Measurements from ENCODE around the gene TBR1.

Gene TBR1

GRCh38 chr2:161373942-161374341 is 42.2 kb upstream of the TBR1 start:
- H3K36me3 ChIP-seq (ENCODE audit: control insufficient read depth, insufficient read depth, low read length): peaks cover 2% of the 10 kb centered on the region
- H3K27me3 ChIP-seq (replicated peaks; ENCODE audit: control insufficient read depth, insufficient read depth, low read length): no peaks in the 10 kb centered on the region
- no peak for DNase-seq (ENCODE audit: extremely low read depth, insufficient read length)
- TF ChIP-seq CTCF (IDR thresholded peaks at IDR 0.05; ENCODE audit: insufficient read depth, low read length, poor library complexity, severe bottlenecking): no peak
- no peak overlapping the region for H3K4me3 ChIP-seq (replicated peaks; ENCODE audit: low read depth, low read length)

DNA sequence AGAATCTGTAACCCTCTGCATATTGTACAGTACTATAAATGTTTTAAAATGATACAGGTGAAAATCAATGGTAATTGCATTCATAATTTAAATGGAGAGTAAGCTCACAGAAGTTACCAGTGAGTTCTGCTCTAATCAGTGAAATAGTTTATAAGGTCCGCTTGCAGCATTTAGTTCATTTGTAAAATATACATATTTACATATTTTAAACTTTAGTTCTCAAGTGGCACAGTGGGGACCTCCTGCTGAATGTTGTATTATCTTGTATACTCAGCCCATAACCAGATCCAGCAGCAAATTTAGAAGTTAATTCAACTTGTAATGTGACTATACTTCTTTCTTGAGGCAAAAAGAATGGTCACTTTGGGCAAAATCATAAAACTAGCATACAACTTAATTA is 41.7 kb upstream of the TBR1 start:
- Histone ChIP-seq H3K27me3 (replicated peaks; ENCODE audit: control insufficient read depth, insufficient read depth, low read length) (no peaks in the 10 kb centered on the region), H3K4me3 (replicated peaks; ENCODE audit: low read depth, low read length) (no peak overlapping the region), H3K36me3 (ENCODE audit: control insufficient read depth, insufficient read depth, low read length) (peaks cover 2% of the 10 kb centered on the region)
- no peak for DNase-seq (ENCODE audit: extremely low read depth, insufficient read length)
- no peak for TF ChIP-seq CTCF (IDR thresholded peaks at IDR 0.05; ENCODE audit: insufficient read depth, low read length, poor library complexity, severe bottlenecking)

- Histone ChIP-seq H3K4me3 (replicated peaks; ENCODE audit: low read depth, low read length) (no peak overlapping the region), H3K27me3 (replicated peaks; ENCODE audit: control insufficient read depth, insufficient read depth, low read length) (no peaks in the 10 kb centered on the region), H3K36me3 (ENCODE audit: control insufficient read depth, insufficient read depth, low read length) (no peaks in the 10 kb centered on the region)
- DNase-seq (ENCODE audit: extremely low read depth, insufficient read length): no peak
- no peak for TF ChIP-seq CTCF (IDR thresholded peaks at IDR 0.05; ENCODE audit: insufficient read depth, low read length, poor library complexity, severe bottlenecking)
These were observed 36.4 kb upstream of the TBR1 start for GRCh38 chr2:161379740-161380139.

DNA sequence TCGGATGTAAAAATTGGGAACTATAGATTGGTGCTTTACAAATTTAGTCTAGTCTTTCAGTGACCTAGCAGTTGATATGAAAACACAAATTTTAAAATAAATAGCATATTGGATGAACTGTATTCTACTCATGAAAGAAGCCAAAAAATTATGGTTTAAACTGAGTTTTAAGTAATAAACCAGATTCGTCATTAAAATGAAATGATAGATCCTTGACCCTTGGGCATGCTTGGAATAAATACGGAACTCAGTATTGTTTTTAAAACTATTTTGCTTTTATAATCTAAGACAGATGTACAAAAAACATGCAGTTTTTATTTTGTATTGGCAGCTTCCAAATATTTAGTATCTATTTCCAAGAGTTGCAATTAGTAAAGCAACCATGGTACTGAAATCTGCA is 34.6 kb upstream of the TBR1 start:
- Histone ChIP-seq H3K27me3 (replicated peaks; ENCODE audit: control insufficient read depth, insufficient read depth, low read length) (no peaks in the 10 kb centered on the region), H3K36me3 (ENCODE audit: control insufficient read depth, insufficient read depth, low read length) (no peaks in the 10 kb centered on the region), H3K4me3 (replicated peaks; ENCODE audit: low read depth, low read length) (no peak overlapping the region)
- TF ChIP-seq CTCF (IDR thresholded peaks at IDR 0.05; ENCODE audit: insufficient read depth, low read length, poor library complexity, severe bottlenecking): no peak
- DNase-seq (ENCODE audit: extremely low read depth, insufficient read length): no peak

- TF ChIP-seq CTCF (IDR thresholded peaks at IDR 0.05; ENCODE audit: insufficient read depth, low read length, poor library complexity, severe bottlenecking): no peak
- DNase-seq (ENCODE audit: extremely low read depth, insufficient read length): no peak
- no peaks in the 10 kb centered on the region for H3K27me3 ChIP-seq (replicated peaks; ENCODE audit: control insufficient read depth, insufficient read depth, low read length)
- H3K4me3 ChIP-seq (replicated peaks; ENCODE audit: low read depth, low read length): no peak overlapping the region
- H3K36me3 ChIP-seq (ENCODE audit: control insufficient read depth, insufficient read depth, low read length): no peaks in the 10 kb centered on the region
These were observed 33.4 kb upstream of the TBR1 start for GRCh38 chr2:161382747-161383146.

- no peaks in the 10 kb centered on the region for H3K36me3 ChIP-seq (ENCODE audit: control insufficient read depth, insufficient read depth, low read length)
- H3K4me3 ChIP-seq (replicated peaks; ENCODE audit: low read depth, low read length): no peak overlapping the region
- no peaks in the 10 kb centered on the region for H3K27me3 ChIP-seq (replicated peaks; ENCODE audit: control insufficient read depth, insufficient read depth, low read length)
- DNase-seq (ENCODE audit: extremely low read depth, insufficient read length): peak; percentile 32
- TF ChIP-seq CTCF (IDR thresholded peaks at IDR 0.05; ENCODE audit: insufficient read depth, low read length, poor library complexity, severe bottlenecking): no peak
These were observed 31.2 kb upstream of the TBR1 start for GRCh38 chr2:161384864-161385263.

Measured in GM06990 (cell line).